DMS53 (cell line): ENCODE results near the gene IQSEC1.

Source experiments
- DNase-seq: peaks from one replicate; lab custom pipeline; 2025; lab: John Stamatoyannopoulos, UW

IQSEC1 gene

GRCh38 chr3:13073326-13074005 is at the start of gene IQSEC1:
Gene IQSEC1 (minus strand): TSS chr3:13073429. CDS start chr3:13073014, 415 bp downstream.
- DNase-seq = peak; percentile 77

- no peak for DNase-seq
Observed at GRCh38 chr3:13122081-13123012, 49.1 kb upstream of the IQSEC1 start.

- DNase-seq = no peak
Observed at GRCh38 chr3:13121553-13122001, 48.3 kb upstream of the IQSEC1 start.

- no peak for DNase-seq
Observed at GRCh38 chr3:13120928-13121552, 47.8 kb upstream of the IQSEC1 start.

- no peak for DNase-seq
Observed at GRCh38 chr3:13120289-13120927, 47.2 kb upstream of the IQSEC1 start.

GRCh38 chr3:13119471-13120220 is 46.4 kb upstream of the IQSEC1 start:
- DNase-seq = no peak

- DNase-seq = no peak
Observed at GRCh38 chr3:13116426-13116825, 43.2 kb upstream of the IQSEC1 start.

- no peak for DNase-seq
Observed at GRCh38 chr3:13115991-13116390, 42.8 kb upstream of the IQSEC1 start.

- no peak for DNase-seq
Observed at GRCh38 chr3:13115576-13115910, 42.3 kb upstream of the IQSEC1 start.

GRCh38 chr3:13114811-13115575 is 41.8 kb upstream of the IQSEC1 start:
- DNase-seq = no peak

GRCh38 chr3:13113346-13114330 is 40.4 kb upstream of the IQSEC1 start:
- no peak for DNase-seq

GRCh38 chr3:13112521-13113345 is 39.5 kb upstream of the IQSEC1 start:
- DNase-seq = peak; percentile 17

- DNase-seq = peak; percentile 85
Observed at GRCh38 chr3:13111873-13112520, 38.8 kb upstream of the IQSEC1 start.

GRCh38 chr3:13111173-13111872 is 38.1 kb upstream of the IQSEC1 start:
- DNase-seq = peak; percentile 60

GRCh38 chr3:13110678-13111116 is 37.5 kb upstream of the IQSEC1 start:
- peak; percentile 61 for DNase-seq

GRCh38 chr3:13109516-13109915 is 36.3 kb upstream of the IQSEC1 start:
- no peak for DNase-seq

- no peak for DNase-seq
Observed at GRCh38 chr3:13108861-13109260, 35.6 kb upstream of the IQSEC1 start.
